Activated naive CD8-positive, alpha-beta T cell treated with anti-CD3 and anti-CD28 coated beads, Interleukin-2, amount 50 U/mL, for 16 hours (primary cell): ENCODE results near the gene PLD4.
"Not testable (repeated sequence)": the region's sequence is repeated elsewhere in the genome, so short reads cannot be mapped to it uniquely, and the experiment has no call there.

Source experiments
- DNase-seq: peaks from one replicate; pipeline ENCODE4 v3.0.0-alpha.2; 2020; ENCODE audit warnings: low read depth, low spot score

Gene PLD4

DNA sequence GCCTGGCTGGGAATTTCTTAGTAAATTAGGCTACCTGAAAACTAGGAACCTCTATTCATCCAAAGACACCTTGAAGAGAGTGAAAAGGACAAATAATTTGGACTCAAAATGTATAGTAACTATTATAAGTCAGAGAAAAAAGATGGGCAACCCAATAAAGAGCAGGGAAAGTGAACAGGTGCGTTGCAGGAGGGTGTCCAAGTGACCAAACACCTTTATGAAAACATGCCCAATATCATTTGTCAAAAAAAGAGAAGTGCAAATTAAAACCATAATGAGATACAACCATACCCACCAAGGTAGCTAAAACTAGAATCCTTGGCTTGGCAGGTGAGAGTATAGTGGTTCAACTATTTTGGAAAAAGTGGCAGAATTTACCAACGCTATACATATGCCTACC is 24.9 kb upstream of the PLD4 start:
- no peak for DNase-seq

DNA sequence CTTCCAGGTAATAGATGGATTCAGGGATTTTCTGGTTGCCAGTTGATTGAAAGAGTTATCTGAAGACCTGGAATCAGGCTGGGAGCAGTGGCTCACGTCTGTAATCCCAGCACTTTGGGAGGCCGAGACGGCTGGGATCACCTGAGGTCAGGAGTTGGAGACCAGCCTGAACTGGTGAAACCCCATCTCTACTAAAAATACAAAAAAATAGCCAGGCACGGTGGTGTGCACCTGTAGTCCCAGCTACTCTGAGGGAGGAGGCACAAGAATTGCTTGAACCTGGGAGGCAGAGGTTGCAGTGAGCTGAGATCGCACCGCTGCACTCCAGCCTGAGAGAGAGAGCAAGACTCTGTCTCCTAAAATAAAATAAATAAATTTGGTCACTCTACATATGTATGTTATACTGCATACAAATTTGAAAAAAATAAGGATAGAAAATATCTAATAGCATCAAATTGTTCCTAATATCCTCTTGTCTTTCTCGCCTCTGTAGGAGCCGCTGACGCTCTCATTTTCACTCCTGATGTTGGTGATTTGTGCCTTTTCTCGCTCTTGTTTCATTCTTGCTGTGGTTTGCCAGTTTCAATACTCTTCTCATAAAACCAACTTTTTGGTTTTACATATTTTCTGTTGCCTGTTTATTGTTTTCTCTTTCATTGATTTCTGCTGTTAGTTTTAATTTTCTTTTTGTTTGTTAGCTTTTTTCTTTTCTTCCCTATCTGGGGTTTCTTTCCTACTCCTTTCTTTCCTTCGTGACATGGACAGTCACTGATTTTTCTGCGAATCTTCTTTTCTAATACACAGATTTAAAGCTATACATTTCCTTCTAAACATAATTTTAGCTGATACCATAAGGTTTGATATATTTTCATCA is 23.8 kb upstream of the PLD4 start:
- no peak for DNase-seq

DNA sequence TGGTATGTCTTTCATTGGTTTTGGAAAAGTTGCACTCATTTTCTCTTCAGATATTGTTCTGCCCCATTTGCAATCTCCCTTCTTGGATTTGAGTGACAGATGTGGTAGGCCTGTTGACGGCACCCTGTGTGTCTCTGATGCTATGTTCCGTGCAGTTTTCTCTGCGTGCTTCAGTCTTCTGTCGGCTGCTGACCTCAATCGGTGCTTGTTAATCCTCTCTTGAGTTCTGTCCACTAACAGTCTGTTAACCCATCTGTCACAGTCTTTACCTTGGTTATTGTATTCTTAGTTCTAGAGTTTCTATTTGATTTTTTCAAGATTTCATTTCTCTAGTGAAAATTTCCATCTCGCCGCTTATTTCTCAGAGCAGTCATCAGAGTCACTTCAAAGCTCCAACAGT is 20.7 kb upstream of the PLD4 start:
- no peak for DNase-seq

DNA sequence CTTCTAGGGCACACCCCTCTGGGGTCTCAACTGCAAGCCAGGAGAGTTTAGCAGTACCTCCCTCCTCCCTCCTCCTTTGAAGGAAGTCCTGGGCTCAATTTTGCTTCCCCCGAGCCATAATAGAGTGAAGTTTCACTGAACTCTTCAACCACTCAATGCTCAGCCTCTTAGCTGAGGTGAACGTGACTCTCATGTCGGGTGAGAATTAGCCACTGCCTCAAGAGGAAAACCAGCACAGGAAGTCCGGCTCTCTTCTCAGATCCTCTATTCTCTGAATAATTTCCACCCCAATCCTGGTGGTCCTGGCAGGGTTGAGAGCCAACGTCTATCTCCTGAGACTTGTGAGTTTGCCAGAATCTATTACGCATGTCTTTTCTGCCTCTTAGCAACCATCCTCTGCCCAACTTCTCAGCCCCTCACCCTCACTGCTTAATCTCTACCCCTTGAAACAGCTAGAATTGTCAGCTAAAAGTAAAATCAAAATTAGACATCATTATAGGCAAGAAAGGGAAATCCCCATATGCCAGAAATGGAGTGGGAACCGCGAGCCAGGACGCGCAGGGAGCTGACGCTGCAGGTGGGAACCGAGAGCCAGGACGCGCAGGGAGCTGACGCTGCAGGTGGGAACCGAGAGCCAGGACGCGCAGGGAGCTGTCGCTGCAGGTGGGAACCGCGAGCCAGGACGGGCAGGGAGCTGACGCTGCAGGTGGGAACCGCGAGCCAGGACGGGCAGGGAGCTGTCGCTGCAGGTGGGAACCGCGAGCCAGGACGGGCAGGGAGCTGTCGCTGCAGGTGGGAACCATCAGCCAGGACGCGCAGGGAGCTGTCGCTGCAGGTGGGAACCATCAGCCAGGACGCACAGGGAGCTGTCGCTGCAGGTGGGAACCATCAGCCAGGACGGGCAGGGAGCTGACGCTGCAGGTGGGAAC is 19.8 kb upstream of the PLD4 start:
- not testable (repeated sequence) for DNase-seq

DNA sequence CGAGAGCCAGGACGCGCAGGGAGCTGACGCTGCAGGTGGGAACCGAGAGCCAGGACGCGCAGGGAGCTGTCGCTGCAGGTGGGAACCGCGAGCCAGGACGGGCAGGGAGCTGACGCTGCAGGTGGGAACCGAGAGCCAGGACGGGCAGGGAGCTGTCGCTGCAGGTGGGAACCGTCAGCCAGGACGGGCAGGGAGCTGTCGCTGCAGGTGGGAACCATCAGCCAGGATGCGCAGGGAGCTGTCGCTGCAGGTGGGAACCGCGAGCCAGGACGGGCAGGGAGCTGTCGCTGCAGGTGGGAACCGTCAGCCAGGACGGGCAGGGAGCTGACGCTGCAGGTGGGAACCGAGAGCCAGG is 19.1 kb upstream of the PLD4 start:
- not testable (repeated sequence) for DNase-seq

DNA sequence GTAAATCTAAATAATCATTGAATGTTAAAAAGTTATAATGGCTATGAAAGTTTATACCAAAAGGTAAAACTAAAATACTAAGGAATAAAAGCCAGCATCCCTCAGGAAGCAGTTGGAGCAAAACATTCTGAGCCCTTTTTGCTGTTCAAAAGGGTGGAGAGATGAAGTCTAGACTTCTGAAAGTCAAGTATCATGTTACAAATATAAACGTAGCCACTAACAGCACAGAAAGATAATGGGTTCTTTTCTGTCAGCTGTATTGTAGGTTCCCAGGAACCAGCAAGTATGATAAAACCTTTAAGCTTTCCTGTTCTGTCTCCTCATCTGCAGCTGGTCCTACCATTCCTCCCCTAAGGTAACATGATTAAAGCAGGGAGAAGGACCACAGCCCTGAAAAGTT is 16.4 kb upstream of the PLD4 start:
- no peak for DNase-seq

DNA sequence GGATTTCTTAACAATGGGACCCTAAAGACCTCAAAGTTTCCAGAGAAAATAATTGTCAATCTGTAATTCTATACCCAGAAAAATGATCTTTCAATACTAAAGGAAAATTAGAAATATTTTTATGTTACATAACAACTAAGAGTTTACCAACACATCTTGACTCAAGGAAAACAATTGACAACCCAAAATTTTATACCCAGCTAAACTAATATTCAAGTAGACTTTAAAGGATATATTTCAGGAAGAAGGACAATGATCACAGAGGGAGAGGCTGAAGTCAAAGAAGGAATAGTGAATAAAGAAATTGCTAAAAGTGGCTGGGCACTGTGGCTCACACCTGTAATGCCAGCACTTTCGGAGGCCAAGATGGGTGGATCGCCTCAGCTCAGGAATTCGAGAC is 12.6 kb upstream of the PLD4 start:
- DNase-seq: no peak

DNA sequence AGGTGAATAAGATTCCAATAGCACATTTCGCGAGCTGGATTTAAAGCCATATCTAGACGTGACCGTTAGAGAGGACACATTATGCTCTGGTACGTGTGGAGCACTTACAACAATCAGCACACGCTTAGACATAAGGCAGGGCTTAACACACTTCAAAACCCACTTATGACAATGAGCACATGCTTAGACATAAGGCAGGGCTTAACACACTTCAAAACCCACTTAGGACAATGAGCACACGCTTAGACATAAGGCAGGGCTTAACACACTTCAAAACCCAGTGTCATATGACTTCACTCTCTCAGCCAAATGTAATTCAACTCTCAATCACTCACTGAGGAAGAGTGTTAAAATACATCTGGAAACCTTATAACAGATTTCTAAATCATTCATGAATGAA is 11.2 kb upstream of the PLD4 start:
- DNase-seq: no peak

DNA sequence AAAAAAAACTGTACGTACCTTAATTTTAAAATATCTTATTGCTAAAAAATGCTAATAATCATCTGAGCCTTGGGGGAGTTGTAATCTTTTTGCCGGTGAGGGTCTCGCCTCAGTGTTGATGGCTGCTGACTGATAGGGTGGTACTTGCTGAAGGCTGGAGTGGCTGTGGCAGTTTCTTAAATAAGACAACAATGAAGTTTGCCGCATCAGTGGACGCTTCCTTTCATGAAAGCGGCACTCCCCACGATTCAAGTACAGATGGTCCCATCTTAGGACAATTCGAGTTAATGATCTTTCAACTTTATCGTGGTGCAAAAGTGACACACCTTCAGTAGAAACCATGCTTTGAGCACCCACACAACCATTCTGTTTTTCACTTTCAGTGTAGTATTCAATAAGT is 7.6 kb upstream of the PLD4 start:
- no peak for DNase-seq

DNA sequence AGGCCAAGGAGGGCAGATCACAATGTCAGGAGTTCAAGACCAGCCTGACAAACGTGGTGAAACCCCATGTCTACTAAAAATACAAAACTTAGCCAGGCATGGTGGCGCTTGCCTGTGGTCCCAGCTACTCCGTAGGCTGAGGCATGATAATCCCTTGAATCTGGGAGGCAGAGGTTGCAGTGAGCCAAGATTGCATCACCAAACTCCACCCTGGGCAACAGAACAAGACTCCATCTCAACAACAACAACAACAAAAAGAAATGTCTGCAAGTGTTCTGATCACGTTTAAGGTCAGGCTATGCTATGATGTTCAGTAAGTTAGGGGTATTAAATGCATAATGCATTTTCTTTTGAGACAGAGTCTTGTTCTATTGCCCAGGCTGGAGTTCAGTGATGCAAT is 6.7 kb upstream of the PLD4 start:
- no peak for DNase-seq

DNA sequence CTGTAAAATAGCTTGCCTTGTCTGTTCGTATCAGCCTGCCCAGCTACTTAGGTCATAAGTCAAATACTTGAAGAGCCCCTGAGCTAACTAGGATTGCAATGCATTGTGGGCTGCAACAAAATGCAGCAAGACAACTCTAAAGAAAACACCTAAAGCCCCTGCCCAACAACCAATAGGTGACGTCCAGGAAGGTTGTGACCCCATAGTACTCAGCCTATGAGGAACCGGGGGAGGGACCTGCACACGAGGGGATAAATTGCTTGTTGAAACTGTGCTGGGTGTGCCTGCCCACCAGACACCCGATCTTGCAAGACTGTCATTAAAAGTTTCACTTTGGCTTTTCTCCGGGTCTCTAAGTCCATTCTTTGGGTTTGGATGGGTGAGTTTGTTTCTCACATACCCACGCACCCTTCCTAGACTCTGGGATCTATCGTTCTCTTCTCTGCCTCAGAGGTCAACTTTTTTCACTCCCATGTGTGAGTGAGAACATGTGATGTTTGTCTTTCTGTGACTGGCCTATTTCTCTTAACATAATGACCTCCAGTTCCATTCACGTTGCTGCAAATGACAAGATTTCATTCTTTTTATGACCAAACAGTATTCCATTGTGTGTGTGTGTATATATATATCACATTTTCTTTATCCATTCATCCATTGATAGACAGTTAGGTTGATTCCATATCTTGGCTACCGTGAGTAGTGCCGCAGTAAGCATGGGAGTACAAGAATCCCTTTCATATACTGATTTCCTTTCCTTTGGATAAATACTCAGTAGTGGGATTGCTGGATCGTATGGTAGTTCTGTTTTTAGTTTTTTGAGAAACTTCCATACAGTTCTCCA is 5.3 kb upstream of the PLD4 start:
- not testable (repeated sequence) for DNase-seq

DNA sequence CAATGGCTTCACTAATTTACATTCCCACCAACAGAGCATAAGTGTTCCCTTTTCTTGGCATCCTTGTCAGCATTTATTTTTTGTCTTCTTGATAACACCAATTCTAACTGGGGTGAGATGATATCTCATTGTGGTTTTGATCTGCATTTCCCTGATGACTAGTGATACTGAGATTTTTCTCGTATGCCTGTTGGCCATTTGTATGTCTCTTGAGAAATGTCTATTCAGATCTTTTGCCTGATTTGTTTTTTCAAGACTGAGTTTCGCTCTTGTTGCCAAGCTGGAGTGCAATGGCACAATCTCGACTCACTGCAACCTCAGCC is 4.7 kb upstream of the PLD4 start:
- DNase-seq: no peak

DNA sequence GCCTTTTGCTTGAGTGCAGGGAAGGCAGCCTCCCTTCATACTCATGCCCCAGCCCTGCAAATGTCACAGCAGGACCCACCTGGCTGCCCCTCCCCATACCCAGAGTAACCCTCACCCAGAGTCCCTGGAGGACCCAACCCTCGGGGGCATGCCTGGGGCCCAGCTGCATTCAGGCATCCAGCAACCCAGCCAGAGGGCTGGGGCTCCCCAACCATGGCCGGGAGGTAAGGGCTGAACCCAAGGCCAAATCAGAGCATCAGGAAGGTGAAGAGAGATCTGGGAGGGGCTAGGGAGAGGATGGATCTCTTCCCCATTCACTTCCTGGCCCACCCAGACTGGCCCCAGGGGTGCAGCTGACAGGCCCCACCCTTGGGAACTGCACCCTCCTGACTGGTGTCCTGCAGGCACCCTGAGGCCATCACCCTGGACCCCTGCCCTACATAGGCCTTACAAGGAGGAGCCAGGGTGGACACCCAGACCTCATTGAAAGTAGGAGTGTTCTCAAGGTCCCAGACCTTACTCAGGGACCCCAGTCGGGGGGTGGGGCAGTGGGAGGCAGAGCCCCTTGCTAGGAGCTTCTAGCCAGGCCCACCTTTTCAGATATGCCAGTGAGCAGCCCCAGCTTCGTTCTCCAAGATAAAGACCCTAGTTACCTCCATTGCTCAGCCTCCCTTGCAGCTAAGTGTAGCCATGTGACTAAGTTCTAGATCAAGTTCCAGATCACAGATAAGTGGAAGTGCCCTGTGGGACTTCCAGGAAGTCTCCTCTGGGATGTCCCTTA is 849 bp upstream of the PLD4 start:
- DNase-seq: no peak

DNA sequence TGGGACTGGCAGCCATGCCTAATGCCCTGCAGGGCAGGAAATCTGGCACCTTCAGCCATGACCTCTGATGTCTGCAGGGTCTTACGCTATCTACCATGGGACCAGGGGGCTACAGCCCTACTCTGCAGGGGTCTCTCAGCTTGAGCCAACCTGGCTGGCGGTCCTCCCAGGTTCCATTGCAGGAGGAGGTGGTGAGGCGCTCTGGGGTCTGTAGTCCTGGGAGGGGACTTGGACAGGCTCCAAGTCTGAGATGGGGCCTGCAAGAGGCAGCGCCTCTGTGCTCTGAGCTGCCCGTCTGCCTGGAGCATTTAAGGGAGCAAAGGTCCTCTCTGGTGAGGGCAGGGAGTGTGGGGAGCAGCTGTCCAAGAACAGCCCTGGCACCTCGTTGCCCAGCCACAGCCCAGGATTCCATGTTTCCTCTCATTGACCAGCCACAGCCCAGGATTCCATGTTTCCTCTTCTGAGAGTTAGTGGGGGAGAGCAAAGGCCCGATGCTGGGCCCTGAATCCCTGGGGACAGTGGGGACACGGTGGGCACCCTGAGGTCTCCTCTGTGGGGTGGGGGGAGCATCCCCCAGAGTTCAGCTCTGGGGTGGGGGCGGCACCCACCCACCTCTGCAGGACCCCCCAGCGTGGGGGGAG is 655 bp downstream of the PLD4 start:
- DNase-seq: no peak

DNA sequence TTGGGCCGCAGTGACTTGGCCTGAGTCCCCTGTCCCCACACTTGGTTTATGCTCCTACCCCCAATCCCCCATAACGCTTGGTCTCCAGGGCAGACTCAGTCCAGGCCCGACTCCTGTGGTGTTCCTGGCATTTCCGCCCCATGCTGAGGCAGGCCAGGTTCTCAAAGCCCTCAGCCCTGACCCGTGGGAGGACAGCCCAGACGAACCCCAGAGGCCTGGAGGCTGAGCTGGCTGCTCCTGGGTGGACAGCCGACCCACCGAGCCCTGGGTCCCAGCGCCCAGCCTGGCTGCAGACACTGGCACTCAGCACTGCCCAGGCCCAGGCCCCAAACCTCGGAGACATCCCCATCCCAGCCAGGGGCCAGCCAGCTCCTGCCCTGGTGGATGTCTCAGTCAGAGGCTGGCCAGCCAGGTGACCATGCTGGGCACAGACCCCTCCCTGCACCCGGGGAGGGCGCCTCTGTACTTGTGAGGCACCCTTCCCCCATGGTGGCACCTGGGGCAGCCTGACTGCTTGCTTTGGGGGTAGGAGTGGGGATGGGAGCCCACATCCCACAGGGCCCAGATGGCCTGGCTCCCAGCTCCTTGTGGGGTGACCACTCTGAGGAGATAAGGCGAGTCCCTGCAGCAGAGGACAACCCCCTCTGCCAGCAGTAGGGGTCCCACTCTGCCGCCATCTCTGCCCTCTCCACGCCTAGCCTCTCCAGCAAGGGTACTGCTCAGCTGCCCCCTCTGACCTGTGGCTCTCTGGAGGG is 1.4 kb downstream of the PLD4 start:
- no peak for DNase-seq

DNA sequence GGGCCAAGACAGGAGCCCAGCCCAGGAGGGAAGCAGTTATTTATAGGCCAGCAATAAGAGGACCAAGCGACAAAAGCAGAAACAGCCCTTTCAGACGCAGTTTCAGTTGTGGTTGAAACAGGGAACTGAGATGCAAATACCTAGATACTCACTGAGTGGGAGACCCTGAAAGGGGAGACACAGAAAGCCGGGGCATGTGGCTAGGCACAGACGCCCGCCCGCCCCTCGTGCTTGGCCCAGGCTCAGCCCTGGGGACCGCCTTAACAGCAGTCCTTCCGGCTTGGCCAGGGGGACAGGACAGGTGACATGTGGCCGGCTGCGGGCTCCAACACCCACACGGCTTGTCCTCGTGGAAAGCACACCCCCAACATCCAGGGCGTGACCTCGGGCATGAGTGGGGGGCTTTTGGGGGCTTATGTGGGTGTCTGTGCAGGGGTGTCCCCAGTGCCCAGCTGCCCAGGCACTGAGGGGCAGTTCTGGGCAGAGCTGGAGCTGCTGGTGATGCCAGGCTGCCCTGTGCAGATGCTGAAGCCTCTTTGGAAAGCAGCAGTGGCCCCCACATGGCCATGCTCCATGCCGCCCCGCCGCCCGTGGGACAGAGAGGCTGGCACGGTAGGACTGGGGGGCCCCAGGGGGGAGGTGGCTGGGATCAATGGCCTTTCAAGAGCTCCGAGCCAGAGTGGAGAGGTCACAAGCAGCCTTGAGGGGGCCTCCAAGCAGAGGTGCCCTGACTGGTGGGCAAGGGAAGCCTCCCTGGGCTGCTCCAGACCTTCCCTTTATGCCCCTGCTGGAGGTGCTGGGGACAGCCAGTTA is 2.1 kb downstream of the PLD4 start:
- no peak for DNase-seq

DNA sequence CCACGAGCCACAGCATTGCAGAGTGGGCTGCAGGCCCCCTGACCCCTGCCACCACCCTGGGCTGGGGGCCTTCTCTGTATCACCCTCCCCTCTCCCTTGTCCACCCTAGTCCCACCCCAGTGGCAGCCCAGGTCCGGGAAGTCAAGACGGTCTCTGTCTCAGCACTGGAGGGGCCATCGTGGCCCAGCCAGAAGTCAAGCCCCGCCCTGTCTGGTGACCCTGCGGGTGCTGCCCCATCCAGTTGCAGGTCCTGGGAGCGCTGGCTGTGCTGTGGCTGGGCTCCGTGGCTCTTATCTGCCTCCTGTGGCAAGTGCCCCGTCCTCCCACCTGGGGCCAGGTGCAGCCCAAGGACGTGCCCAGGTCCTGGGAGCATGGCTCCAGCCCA is 2.7 kb downstream of the PLD4 start:
- DNase-seq: no peak

DNA sequence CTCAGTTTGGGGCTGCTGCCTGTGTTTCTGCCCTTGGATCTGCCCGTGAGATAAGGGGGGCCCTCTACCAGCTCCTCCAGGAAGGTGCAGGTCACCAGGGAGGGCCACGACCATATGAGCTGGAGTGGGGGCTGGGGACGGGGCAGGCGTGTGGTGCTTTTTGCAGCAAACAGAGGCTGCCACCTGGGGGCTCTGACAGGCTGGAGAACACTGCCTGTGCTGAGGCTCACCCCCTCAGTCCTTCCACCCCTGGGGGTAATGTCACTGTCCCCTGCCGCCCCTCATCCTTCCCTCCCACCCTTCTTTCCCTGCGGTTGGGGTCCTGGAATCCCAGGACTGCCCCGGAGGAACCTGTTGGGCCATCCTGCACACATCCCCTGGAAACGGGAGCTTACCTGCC is 3.2 kb downstream of the PLD4 start:
- no peak for DNase-seq

DNA sequence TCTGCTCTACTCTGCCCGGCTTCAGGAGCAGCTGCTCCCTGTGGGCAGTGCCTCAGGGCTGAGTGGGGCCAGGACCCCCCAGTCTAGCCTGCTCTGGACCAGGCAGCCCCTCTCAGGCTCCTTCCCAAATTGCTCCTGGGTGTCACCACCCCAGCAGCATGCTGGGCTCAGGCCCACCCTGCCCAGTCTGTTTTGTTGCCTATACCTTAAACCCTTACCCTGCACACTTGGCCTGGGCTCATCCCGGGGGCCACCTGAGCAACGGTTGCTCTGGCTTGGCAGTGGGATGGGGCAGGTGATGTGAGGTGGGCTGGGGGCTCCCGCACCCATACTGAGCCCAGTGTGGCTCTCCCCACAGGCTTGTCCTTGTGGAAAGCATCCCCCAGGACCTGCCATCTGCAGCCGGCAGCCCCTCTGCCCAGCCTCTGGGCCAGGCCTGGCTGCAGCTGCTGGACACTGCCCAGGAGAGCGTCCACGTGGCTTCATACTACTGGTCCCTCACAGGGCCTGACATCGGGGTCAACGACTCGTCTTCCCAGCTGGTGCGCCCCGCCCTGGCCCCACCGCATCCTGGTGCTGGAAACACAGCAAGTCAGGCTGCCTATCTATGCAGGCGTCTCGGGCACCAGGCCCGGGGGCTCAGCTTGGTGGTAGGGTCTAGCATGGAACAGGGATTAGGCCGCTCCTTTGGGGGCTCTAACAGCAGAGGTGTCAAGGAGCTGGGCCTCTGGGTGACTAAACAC is 3.9 kb downstream of the PLD4 start:
- DNase-seq: no peak
